K562 (cell line): ENCODE data around the gene ANAPC2.
A peak's percentile ranks its signal among the peaks of the same experiment; 100 is the strongest.

Experiments used
- BACH1 ChIP-seq: fragments of 200-800 bp; sonication (Bioruptor generic); IDR thresholded peaks from 2 replicates; pipeline ENCODE4 v1.6.1; 2016; ENCODE audit warnings: missing genetic modification characterization, missing compliant biosample characterization
- CTCF ChIP-seq, 3 experiments: IDR thresholded peaks in 2 of 3; conservative IDR thresholded peaks in 1 of 3; 2 replicates each; pipeline ENCODE4 v1.5.1; 2011 to 2012; ENCODE audit warnings: low read length in 3 of 3, mild to moderate bottlenecking in 3 of 3, control low read depth in 2 of 3, improper control_type of control experiment in 1 of 3, inconsistent platforms in 1 of 3, low read depth in 1 of 3, mixed read lengths in 1 of 3, moderate library complexity in 1 of 3; ENCODE audit not compliant: insufficient read depth in 2 of 3
- ESRRA ChIP-seq: fragments of 450-650 bp; IDR thresholded peaks from 2 replicates; pipeline ENCODE4 v1.6.1; 2014; ENCODE audit warnings: low read depth, mild to moderate bottlenecking, moderate library complexity, borderline replicate concordance
- EZH2 ChIP-seq: IDR thresholded peaks from 2 replicates; pipeline ENCODE4 v1.6.1; 2012; ENCODE audit warnings: low read depth, mild to moderate bottlenecking, inconsistent platforms, low read length, borderline replicate concordance
- FOXA1 ChIP-seq: fragments of 450-650 bp; IDR thresholded peaks from 2 replicates; pipeline ENCODE4 v1.6.1; 2016; ENCODE audit warnings: mild to moderate bottlenecking, borderline replicate concordance
- GATA2 ChIP-seq: sonication (generic); formaldehyde crosslinking; IDR thresholded peaks from 2 replicates; pipeline ENCODE4 v1.4.0; 2020; ENCODE audit warnings: mild to moderate bottlenecking, missing genetic modification reagents
- GTF2F1 ChIP-seq: IDR thresholded peaks from 2 replicates; pipeline ENCODE4 v1.6.1; 2011; ENCODE audit warnings: low read depth, low read length, improper control_type of control experiment
- IRF9 ChIP-seq: fragments of 450-650 bp; IDR thresholded peaks from 2 replicates; pipeline ENCODE4 v1.6.1; 2016; ENCODE audit warnings: missing biosample characterization, missing genetic modification characterization
- NFYB ChIP-seq: IDR thresholded peaks from 2 replicates; pipeline ENCODE4 v1.6.1; 2011; ENCODE audit warnings: mild to moderate bottlenecking, moderate library complexity; ENCODE audit not compliant: insufficient read length; ENCODE audit errors: extremely low read depth
- SETDB1 ChIP-seq: IDR thresholded peaks from one replicate; pipeline ENCODE4 v1.6.1; 2012; ENCODE audit warnings: low read length, control low read depth, inconsistent platforms
- ZNF717 ChIP-seq: fragments of 250-450 bp; sonication (Bioruptor Pico); IDR thresholded peaks from 2 replicates; pipeline ENCODE4 v1.5.0; 2021

- no peak for TF ChIP-seq EZH2
- peak; percentile 59 to 91 (median 83) for TF ChIP-seq CTCF (IDR thresholded peaks at IDR 0.05 in 2 of 3, conservative IDR thresholded peaks at IDR 0.05 in 1 of 3; ENCODE audit: insufficient read depth in 2 of 3, low read depth in 1 of 3, low read length in 3 of 3)
- TF ChIP-seq IRF9 (tag): no peak
- TF ChIP-seq GTF2F1: no peak
- TF ChIP-seq FOXA1: no peak
- peak; percentile 81 for TF ChIP-seq ESRRA
- peak; percentile 86 for TF ChIP-seq SETDB1
- TF ChIP-seq GATA2 (CRISPR knock-in tag): no peak
- no peak for TF ChIP-seq BACH1 (tag)
- TF ChIP-seq ZNF717 (CRISPR knock-in tag): no peak
- no peak for TF ChIP-seq NFYB
These were observed at the start of gene ANAPC2, which contains the start of gene SSNA1 for GRCh38 chr9:137188490-137189296.
